MM.1S (cell line): Measurements from ENCODE around the gene FYB1.

Experiments used
- DNase-seq: peaks from one replicate; pipeline ENCODE4 v3.0.0-alpha.2; 2015
- H2AFZ ChIP-seq: fragments of 300-600 bp; sonication (generic); 2 replicates; pipeline ENCODE4 v1.6.0; 2016; ENCODE audit warnings: antibody characterized with exemption, low read length
- H3F3A ChIP-seq: fragments of 300-600 bp; sonication (generic); 2 replicates; pipeline ENCODE4 v1.6.1; 2016; ENCODE audit warnings: mild to moderate bottlenecking, antibody characterized with exemption, low read length, moderate library complexity, mixed read lengths; ENCODE audit not compliant: insufficient read depth
- H3K27ac ChIP-seq: fragments of 300-600 bp; sonication (generic); 2 replicates; pipeline ENCODE4 v1.5.1; 2016; ENCODE audit warnings: mild to moderate bottlenecking, low read length
- H3K27me3 ChIP-seq: fragments of 300-600 bp; sonication (generic); replicated peaks from 2 replicates; pipeline ENCODE4 v1.6.0; 2016; ENCODE audit warnings: low read length; ENCODE audit not compliant: insufficient read depth
- H3K36me3 ChIP-seq: fragments of 300-600 bp; sonication (generic); replicated peaks from 2 replicates; pipeline ENCODE4 v1.6.1; 2016; ENCODE audit warnings: mild to moderate bottlenecking, low read length, mixed read lengths; ENCODE audit not compliant: insufficient read depth
- H3K4me1 ChIP-seq: fragments of 300-600 bp; sonication (generic); 2 replicates; pipeline ENCODE4 v1.6.1; 2016; ENCODE audit warnings: low read length, mixed read lengths
- H3K4me2 ChIP-seq: fragments of 300-600 bp; sonication (generic); 2 replicates; pipeline ENCODE4 v1.6.0; 2016; ENCODE audit warnings: low read depth, low read length
- H3K4me3 ChIP-seq: fragments of 300-600 bp; sonication (generic); 2 replicates; pipeline ENCODE4 v1.5.1; 2016; ENCODE audit warnings: low read length, mixed read lengths
- H3K79me2 ChIP-seq: fragments of 300-600 bp; sonication (generic); 2 replicates; pipeline ENCODE4 v1.6.1; 2016; ENCODE audit warnings: mixed run types, low read length, mixed read lengths
- H3K9ac ChIP-seq: fragments of 300-600 bp; sonication (generic); 2 replicates; pipeline ENCODE4 v1.6.1; 2016; ENCODE audit warnings: low read length, mixed read lengths
- H3K9me2 ChIP-seq: fragments of 300-600 bp; sonication (generic); replicated peaks from 2 replicates; pipeline ENCODE4 v1.6.1; 2016; ENCODE audit warnings: mild to moderate bottlenecking, low read length, mixed read lengths; ENCODE audit not compliant: insufficient read depth
- H3K9me3 ChIP-seq: fragments of 300-600 bp; sonication (generic); replicated peaks from 2 replicates; pipeline ENCODE4 v1.6.1; 2016; ENCODE audit warnings: mild to moderate bottlenecking, low read length, mixed read lengths; ENCODE audit not compliant: insufficient read depth
- H4K20me1 ChIP-seq: fragments of 300-600 bp; sonication (generic); 2 replicates; pipeline ENCODE4 v1.6.1; 2016; ENCODE audit warnings: mild to moderate bottlenecking, low read length, moderate library complexity, mixed read lengths; ENCODE audit not compliant: insufficient read depth
- EZH2 ChIP-seq: fragments of 300-600 bp; sonication (generic); optimal IDR thresholded peaks from 2 replicates; pipeline ENCODE3; 2017; ENCODE audit warnings: low read depth, mild to moderate bottlenecking, antibody characterized with exemption, low read length, mixed read lengths
- EZH2phosphoT487 ChIP-seq: fragments of 300-600 bp; sonication (generic); IDR thresholded peaks from 2 replicates; pipeline ENCODE4 v1.6.1; 2018; ENCODE audit warnings: antibody characterized with exemption, low read length
- TF ChIP-seq, protein P1 (sequence below): fragments of 300-600 bp; sonication (generic); IDR thresholded peaks from 2 replicates; pipeline ENCODE4 v1.5.1; 2016; ENCODE audit warnings: antibody characterized with exemption, low read length, mixed read lengths

Gene FYB1

DNA sequence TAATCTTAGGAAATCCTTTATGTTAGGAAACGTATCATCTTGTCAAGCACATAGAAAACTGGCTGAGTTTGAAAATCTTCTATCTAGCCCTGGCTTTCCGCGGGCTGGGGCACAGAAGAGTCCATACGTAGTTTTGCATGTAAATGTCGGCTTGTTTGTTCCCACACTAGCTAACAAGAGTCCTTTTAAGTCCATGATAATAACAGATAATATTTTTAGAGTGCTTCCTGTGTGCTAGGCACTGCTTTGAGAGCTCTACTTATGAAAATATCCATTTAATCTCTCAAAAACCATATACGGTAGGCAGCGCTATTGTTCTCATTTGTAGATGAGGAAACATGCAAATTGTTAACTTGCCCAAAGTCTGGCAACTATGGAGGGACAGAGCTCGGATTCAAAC lies 40.5 kb downstream of the FYB1 start:
- Histone ChIP-seq H3K27ac (no peak overlapping the region), H2AFZ (no peak overlapping the region), H3K4me2 (no peak overlapping the region), H3F3A (peaks cover 5% of the 10 kb centered on the region), H3K9me3 (no peaks in the 10 kb centered on the region), H3K9me2 (no peaks in the 10 kb centered on the region), H3K27me3 (no peaks in the 10 kb centered on the region), H3K4me1 (peaks cover 19% of the 10 kb centered on the region), H3K4me3 (no peak overlapping the region), H4K20me1 (no peaks in the 10 kb centered on the region), H3K9ac (no peak overlapping the region), H3K79me2 (no peaks in the 10 kb centered on the region), H3K36me3 (no peaks in the 10 kb centered on the region)
- no peak for DNase-seq
- TF ChIP-seq EZH2phosphoT487, result no peak
- TF ChIP-seq, protein P1, sequence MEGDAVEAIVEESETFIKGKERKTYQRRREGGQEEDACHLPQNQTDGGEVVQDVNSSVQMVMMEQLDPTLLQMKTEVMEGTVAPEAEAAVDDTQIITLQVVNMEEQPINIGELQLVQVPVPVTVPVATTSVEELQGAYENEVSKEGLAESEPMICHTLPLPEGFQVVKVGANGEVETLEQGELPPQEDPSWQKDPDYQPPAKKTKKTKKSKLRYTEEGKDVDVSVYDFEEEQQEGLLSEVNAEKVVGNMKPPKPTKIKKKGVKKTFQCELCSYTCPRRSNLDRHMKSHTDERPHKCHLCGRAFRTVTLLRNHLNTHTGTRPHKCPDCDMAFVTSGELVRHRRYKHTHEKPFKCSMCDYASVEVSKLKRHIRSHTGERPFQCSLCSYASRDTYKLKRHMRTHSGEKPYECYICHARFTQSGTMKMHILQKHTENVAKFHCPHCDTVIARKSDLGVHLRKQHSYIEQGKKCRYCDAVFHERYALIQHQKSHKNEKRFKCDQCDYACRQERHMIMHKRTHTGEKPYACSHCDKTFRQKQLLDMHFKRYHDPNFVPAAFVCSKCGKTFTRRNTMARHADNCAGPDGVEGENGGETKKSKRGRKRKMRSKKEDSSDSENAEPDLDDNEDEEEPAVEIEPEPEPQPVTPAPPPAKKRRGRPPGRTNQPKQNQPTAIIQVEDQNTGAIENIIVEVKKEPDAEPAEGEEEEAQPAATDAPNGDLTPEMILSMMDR, result no peak
- no peak for TF ChIP-seq EZH2

DNA sequence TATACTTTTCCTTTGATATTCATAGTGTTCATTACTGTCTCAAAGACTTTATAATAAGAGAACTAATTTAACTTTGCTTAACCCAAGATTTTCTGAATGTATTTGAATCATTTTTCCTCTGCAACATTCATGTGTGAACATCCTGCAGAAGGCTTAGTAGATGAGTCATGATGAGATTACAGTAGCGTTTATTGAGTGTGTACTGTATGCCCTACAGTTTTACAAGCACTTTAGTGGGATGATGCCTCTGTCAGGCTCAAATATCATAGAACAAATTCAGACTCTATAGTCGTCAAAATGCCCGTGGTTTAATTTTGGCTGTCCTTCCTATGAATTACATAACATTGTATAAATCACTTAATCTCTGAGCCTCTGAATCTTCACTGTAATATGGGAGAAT lies 41.2 kb downstream of the FYB1 start:
- H3K9me3 ChIP-seq, result no peaks in the 10 kb centered on the region
- no peaks in the 10 kb centered on the region for H3K27me3 ChIP-seq
- H2AFZ ChIP-seq, result no peak overlapping the region
- H3K9me2 ChIP-seq, result no peaks in the 10 kb centered on the region
- H3K4me1 ChIP-seq, result peaks cover 19% of the 10 kb centered on the region
- no peaks in the 10 kb centered on the region for H4K20me1 ChIP-seq
- H3K4me2 ChIP-seq, result no peak overlapping the region
- no peaks in the 10 kb centered on the region for H3K36me3 ChIP-seq
- no peak for DNase-seq
- H3K79me2 ChIP-seq, result no peaks in the 10 kb centered on the region
- H3K27ac ChIP-seq, result no peak overlapping the region
- H3K4me3 ChIP-seq, result no peak overlapping the region
- H3F3A ChIP-seq, result peaks cover 5% of the 10 kb centered on the region
- no peak for TF ChIP-seq EZH2
- no peak for TF ChIP-seq EZH2phosphoT487
- TF ChIP-seq, protein P1, result no peak
- H3K9ac ChIP-seq, result no peak overlapping the region

- Histone ChIP-seq H3K79me2 (no peaks in the 10 kb centered on the region), H3K9me3 (no peaks in the 10 kb centered on the region), H3F3A (peaks cover 5% of the 10 kb centered on the region), H3K36me3 (no peaks in the 10 kb centered on the region), H3K9me2 (no peaks in the 10 kb centered on the region), H4K20me1 (no peaks in the 10 kb centered on the region), H2AFZ (no peak overlapping the region), H3K4me3 (no peak overlapping the region), H3K27ac (no peak overlapping the region; the same call in 1 of the 2 replicates), H3K4me2 (no peak overlapping the region), H3K9ac (no peak overlapping the region), H3K27me3 (no peaks in the 10 kb centered on the region), H3K4me1 (peaks cover 19% of the 10 kb centered on the region)
- TF ChIP-seq, protein P1, result no peak
- TF ChIP-seq EZH2phosphoT487, result no peak
- DNase-seq, result no peak
Measured at GRCh38 chr5:39177631-39177964, 41.8 kb downstream of the FYB1 start.
